Liver (tissue), 9 donors: Measurements from ENCODE around the gene GATA5. TPM values are rescaled to one million over a fixed set of nuclear protein-coding genes. Genes with fewer than 3 reads are reported as not detected.

Experiments
- DNase-seq: peaks from one replicate; pipeline ENCODE4 v3.0.0-alpha.2; 2017; ENCODE audit warnings: low spot score
- H3K27ac ChIP-seq, 2 donors: one replicate each; pipeline ENCODE4 v1.7.0; 2013; ENCODE audit warnings: inconsistent platforms in 2 of 2, low read length in 2 of 2, control low read depth in 1 of 2, low read depth in 1 of 2, mild to moderate bottlenecking in 1 of 2
- H3K27me3 ChIP-seq, 4 donors: one replicate each; pipeline versions ENCODE4 v1.6.1 to v1.7.0; 2013; ENCODE audit warnings: low read length in 3 of 4, inconsistent platforms in 1 of 4, mild to moderate bottlenecking in 1 of 4, moderate library complexity in 1 of 4; ENCODE audit not compliant: control insufficient read depth in 4 of 4, insufficient read depth in 4 of 4
- H3K36me3 ChIP-seq, 4 donors: one replicate each; pipeline versions ENCODE4 v1.6.1 to v1.7.0; 2013; ENCODE audit warnings: low read length in 3 of 4, mild to moderate bottlenecking in 3 of 4, low read depth in 1 of 4, moderate library complexity in 1 of 4; ENCODE audit not compliant: control insufficient read depth in 4 of 4, insufficient read depth in 3 of 4
- H3K4me1 ChIP-seq, 4 donors: one replicate each; pipeline versions ENCODE4 v1.6.1 to v1.7.0; 2013; ENCODE audit warnings: low read length in 3 of 4, mild to moderate bottlenecking in 3 of 4, moderate library complexity in 1 of 4; ENCODE audit not compliant: control insufficient read depth in 4 of 4, insufficient read depth in 4 of 4
- H3K4me3 ChIP-seq, 3 donors: one replicate each; pipeline versions ENCODE4 v1.6.1 to v1.7.0; 2013; ENCODE audit warnings: low read length in 3 of 3, control low read depth in 1 of 3, low read depth in 1 of 3, mild to moderate bottlenecking in 1 of 3
- H3K9ac ChIP-seq, 2 donors: one replicate each; pipeline ENCODE4 v1.7.0; 2013; ENCODE audit warnings: low read length in 2 of 2, mild to moderate bottlenecking in 2 of 2, moderate library complexity in 2 of 2, control low read depth in 1 of 2, low read depth in 1 of 2
- H3K9me3 ChIP-seq, 4 donors: one replicate each; pipeline versions ENCODE4 v1.6.1 to v1.7.0; 2013; ENCODE audit warnings: low read length in 3 of 4; ENCODE audit not compliant: control insufficient read depth in 4 of 4
- ATF3 ChIP-seq: IDR thresholded peaks from 2 replicates; pipeline ENCODE4 v1.6.1; 2016; ENCODE audit warnings: antibody characterized with exemption
- EGR1 ChIP-seq, 2 donors: IDR thresholded peaks; 2 replicates each; pipeline ENCODE4 v1.6.1; 2016 to 2018; ENCODE audit warnings: antibody characterized with exemption in 2 of 2, low read depth in 2 of 2
- FOXA1 ChIP-seq: IDR thresholded peaks from 2 replicates; pipeline ENCODE4 v1.6.1; 2016; ENCODE audit warnings: antibody characterized with exemption
- FOXA2 ChIP-seq: IDR thresholded peaks from 2 replicates; pipeline ENCODE4 v1.6.1; 2016; ENCODE audit warnings: antibody characterized with exemption
- GABPA ChIP-seq, 2 donors: IDR thresholded peaks in 1 of 2; conservative IDR thresholded peaks in 1 of 2; 2 replicates each; pipeline ENCODE4 v1.6.1; 2016; ENCODE audit warnings: antibody characterized with exemption in 2 of 2, mild to moderate bottlenecking in 1 of 2, moderate library complexity in 1 of 2
- HNF4A ChIP-seq, 2 donors: conservative IDR thresholded peaks; 2 replicates each; pipeline ENCODE4 v1.6.1; 2016; ENCODE audit warnings: antibody characterized with exemption in 2 of 2, mild to moderate bottlenecking in 2 of 2
- HNF4G ChIP-seq: IDR thresholded peaks from 2 replicates; pipeline ENCODE4 v1.6.1; 2016; ENCODE audit warnings: antibody characterized with exemption
- JUND ChIP-seq, 2 donors: IDR thresholded peaks; 2 replicates each; pipeline ENCODE4 v1.6.1; 2016; ENCODE audit warnings: antibody characterized with exemption in 2 of 2
- MAX ChIP-seq: IDR thresholded peaks from 2 replicates; pipeline ENCODE4 v1.6.1; 2016; ENCODE audit warnings: antibody characterized with exemption
- NR2F2 ChIP-seq: IDR thresholded peaks from 2 replicates; pipeline ENCODE4 v1.6.1; 2016; ENCODE audit warnings: antibody characterized with exemption
- RAD21 ChIP-seq, 2 donors: IDR thresholded peaks; 2 replicates each; pipeline ENCODE4 v1.6.1; 2016; ENCODE audit warnings: antibody characterized with exemption in 2 of 2, mild to moderate bottlenecking in 2 of 2
- RXRA ChIP-seq, 2 donors: IDR thresholded peaks; 2 replicates each; pipeline ENCODE4 v1.6.1; 2017 to 2018; ENCODE audit warnings: antibody characterized with exemption in 2 of 2, mild to moderate bottlenecking in 1 of 2
- SP1 ChIP-seq: IDR thresholded peaks from 2 replicates; pipeline ENCODE4 v1.6.1; 2018; ENCODE audit warnings: antibody characterized with exemption, mild to moderate bottlenecking
- TAF1 ChIP-seq: conservative IDR thresholded peaks from 2 replicates; pipeline ENCODE4 v1.6.1; 2016; ENCODE audit warnings: antibody characterized with exemption, mild to moderate bottlenecking
- YY1 ChIP-seq: IDR thresholded peaks from 2 replicates; pipeline ENCODE4 v1.6.1; 2016; ENCODE audit warnings: antibody characterized with exemption, mild to moderate bottlenecking
- WGBS: extraction: QIAGEN DNeasy Blood & Tissue Kit; methylation state at CpG from one replicate; pipeline ENCODE4 v1.1.7; 2013; 5-methylcytosine and 5-hydroxymethylcytosine counted together
- polyA plus RNA-seq, 2 donors: library from polyadenylated mRNA; stranded (reverse) in 1 of 2; unstranded in 1 of 2; fragments of 200-250 nt in 1 of 2; fragments of >200 nt in 1 of 2; fragmentation: Nextera tagmentation in 1 of 2; extraction: Ambion mirVana in 1 of 2; gene quantifications; one replicate each; pipeline versions ENCODE4 v1.2.1 to v1.2.3, GENCODE V29; 2013 to 2015
- total RNA-seq, 2 donors: library from RNA; depleted of rRNA; stranded (reverse); fragments of >200 nt; gene quantifications; one replicate each; pipeline ENCODE4 v1.2.3, GENCODE V29; 2014
- TF ChIP-seq, protein P1 (sequence below): IDR thresholded peaks from 2 replicates; pipeline ENCODE4 v1.6.1; 2016; ENCODE audit warnings: antibody characterized with exemption
- TF ChIP-seq, protein P2 (sequence below): fragments of 150-350 bp; IDR thresholded peaks from 2 replicates; pipeline ENCODE4 v1.5.1; 2017; ENCODE audit warnings: improper control_type of control experiment, low read depth, low read length; ENCODE audit not compliant: missing input control
- TF ChIP-seq, protein P3 (sequence below): IDR thresholded peaks from 2 replicates; pipeline ENCODE4 v1.6.1; 2016; ENCODE audit warnings: antibody characterized with exemption, mild to moderate bottlenecking
- donor health status: healthy.
- donor health status: healthy.
- donor health status: healthy.
- donor health status: healthy.
- donor health status: healthy.

The GATA5 gene
- total and polyA plus RNA-seq, 4 donors, result 0.25 to 6.1 (median 0.34) TPM

- Histone ChIP-seq H3K9me3 (no peaks in the 10 kb centered on the region), H3K4me3 (no peak overlapping the region), H3K4me1 (peaks cover 1 to 9% (median 5%) of the 10 kb centered on the region in 4 donors), H3K36me3 (no peaks in the 10 kb centered on the region), H3K9ac (no peak overlapping the region), H3K27me3 (peaks cover 0 to 4% (median 0%) of the 10 kb centered on the region in 4 donors), H3K27ac (no peak overlapping the region)
- TF ChIP-seq MAX (no peak), EGR1 (IDR thresholded peaks at IDR 0.05; ENCODE audit: low read depth in 2 of 2) (no peak), FOXA2 (no peak), JUND (IDR thresholded peaks at IDR 0.05) (no peak)
- WGBS, result 81% methylated on average over 17 of the region's 17 CpGs
- no peak for DNase-seq
Measured at GRCh38 chr20:62453186-62453808, 22.5 kb downstream of the GATA5 start.

- Histone ChIP-seq H3K27me3 (peaks cover 0 to 4% (median 0%) of the 10 kb centered on the region in 4 donors), H3K9ac (no peak overlapping the region), H3K27ac (no peak overlapping the region), H3K9me3 (no peaks in the 10 kb centered on the region), H3K4me1 (peaks cover 1 to 9% (median 5%) of the 10 kb centered on the region in 4 donors), H3K36me3 (no peaks in the 10 kb centered on the region), H3K4me3 (no peak overlapping the region)
- DNase-seq, result no peak
- TF ChIP-seq JUND (IDR thresholded peaks at IDR 0.05), result no peak
- no peak for TF ChIP-seq ATF3
- TF ChIP-seq, protein P1, sequence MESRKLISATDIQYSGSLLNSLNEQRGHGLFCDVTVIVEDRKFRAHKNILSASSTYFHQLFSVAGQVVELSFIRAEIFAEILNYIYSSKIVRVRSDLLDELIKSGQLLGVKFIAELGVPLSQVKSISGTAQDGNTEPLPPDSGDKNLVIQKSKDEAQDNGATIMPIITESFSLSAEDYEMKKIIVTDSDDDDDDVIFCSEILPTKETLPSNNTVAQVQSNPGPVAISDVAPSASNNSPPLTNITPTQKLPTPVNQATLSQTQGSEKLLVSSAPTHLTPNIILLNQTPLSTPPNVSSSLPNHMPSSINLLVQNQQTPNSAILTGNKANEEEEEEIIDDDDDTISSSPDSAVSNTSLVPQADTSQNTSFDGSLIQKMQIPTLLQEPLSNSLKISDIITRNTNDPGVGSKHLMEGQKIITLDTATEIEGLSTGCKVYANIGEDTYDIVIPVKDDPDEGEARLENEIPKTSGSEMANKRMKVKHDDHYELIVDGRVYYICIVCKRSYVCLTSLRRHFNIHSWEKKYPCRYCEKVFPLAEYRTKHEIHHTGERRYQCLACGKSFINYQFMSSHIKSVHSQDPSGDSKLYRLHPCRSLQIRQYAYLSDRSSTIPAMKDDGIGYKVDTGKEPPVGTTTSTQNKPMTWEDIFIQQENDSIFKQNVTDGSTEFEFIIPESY, result no peak
- TF ChIP-seq MAX, result no peak
- no peak for TF ChIP-seq HNF4A (conservative IDR thresholded peaks at IDR 0.05)
- no peak for TF ChIP-seq FOXA1
- TF ChIP-seq SP1, result no peak
- TF ChIP-seq HNF4G, result no peak
- TF ChIP-seq YY1, result no peak
- TF ChIP-seq FOXA2, result no peak
- no peak for TF ChIP-seq TAF1
- no peak for TF ChIP-seq GABPA (IDR thresholded peaks at IDR 0.05 in 1 of 2, conservative IDR thresholded peaks at IDR 0.05 in 1 of 2)
- TF ChIP-seq EGR1 (IDR thresholded peaks at IDR 0.05; ENCODE audit: low read depth in 2 of 2), result no peak
- TF ChIP-seq RAD21 (IDR thresholded peaks at IDR 0.05), result no peak
- no peak for TF ChIP-seq RXRA (IDR thresholded peaks at IDR 0.05)
- TF ChIP-seq NR2F2, result no peak
- TF ChIP-seq, protein P2, sequence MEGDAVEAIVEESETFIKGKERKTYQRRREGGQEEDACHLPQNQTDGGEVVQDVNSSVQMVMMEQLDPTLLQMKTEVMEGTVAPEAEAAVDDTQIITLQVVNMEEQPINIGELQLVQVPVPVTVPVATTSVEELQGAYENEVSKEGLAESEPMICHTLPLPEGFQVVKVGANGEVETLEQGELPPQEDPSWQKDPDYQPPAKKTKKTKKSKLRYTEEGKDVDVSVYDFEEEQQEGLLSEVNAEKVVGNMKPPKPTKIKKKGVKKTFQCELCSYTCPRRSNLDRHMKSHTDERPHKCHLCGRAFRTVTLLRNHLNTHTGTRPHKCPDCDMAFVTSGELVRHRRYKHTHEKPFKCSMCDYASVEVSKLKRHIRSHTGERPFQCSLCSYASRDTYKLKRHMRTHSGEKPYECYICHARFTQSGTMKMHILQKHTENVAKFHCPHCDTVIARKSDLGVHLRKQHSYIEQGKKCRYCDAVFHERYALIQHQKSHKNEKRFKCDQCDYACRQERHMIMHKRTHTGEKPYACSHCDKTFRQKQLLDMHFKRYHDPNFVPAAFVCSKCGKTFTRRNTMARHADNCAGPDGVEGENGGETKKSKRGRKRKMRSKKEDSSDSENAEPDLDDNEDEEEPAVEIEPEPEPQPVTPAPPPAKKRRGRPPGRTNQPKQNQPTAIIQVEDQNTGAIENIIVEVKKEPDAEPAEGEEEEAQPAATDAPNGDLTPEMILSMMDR, result no peak
- TF ChIP-seq, protein P3, sequence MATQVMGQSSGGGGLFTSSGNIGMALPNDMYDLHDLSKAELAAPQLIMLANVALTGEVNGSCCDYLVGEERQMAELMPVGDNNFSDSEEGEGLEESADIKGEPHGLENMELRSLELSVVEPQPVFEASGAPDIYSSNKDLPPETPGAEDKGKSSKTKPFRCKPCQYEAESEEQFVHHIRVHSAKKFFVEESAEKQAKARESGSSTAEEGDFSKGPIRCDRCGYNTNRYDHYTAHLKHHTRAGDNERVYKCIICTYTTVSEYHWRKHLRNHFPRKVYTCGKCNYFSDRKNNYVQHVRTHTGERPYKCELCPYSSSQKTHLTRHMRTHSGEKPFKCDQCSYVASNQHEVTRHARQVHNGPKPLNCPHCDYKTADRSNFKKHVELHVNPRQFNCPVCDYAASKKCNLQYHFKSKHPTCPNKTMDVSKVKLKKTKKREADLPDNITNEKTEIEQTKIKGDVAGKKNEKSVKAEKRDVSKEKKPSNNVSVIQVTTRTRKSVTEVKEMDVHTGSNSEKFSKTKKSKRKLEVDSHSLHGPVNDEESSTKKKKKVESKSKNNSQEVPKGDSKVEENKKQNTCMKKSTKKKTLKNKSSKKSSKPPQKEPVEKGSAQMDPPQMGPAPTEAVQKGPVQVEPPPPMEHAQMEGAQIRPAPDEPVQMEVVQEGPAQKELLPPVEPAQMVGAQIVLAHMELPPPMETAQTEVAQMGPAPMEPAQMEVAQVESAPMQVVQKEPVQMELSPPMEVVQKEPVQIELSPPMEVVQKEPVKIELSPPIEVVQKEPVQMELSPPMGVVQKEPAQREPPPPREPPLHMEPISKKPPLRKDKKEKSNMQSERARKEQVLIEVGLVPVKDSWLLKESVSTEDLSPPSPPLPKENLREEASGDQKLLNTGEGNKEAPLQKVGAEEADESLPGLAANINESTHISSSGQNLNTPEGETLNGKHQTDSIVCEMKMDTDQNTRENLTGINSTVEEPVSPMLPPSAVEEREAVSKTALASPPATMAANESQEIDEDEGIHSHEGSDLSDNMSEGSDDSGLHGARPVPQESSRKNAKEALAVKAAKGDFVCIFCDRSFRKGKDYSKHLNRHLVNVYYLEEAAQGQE, result no peak
- 69% methylated on average over 18 of the region's 18 CpGs for WGBS
Measured at GRCh38 chr20:62452475-62453095, 23.2 kb downstream of the GATA5 start.
